Endodermal cell (in vitro differentiated cells): ENCODE data around the gene PAQR3. TPM values are rescaled to one million over a fixed set of nuclear protein-coding genes. Genes with fewer than 3 reads are reported as not detected.

Experiments
- DNase-seq: peaks from one replicate; pipeline ENCODE4 v3.0.0-alpha.2; 2017
- H3K27ac ChIP-seq: 2 replicates; pipeline ENCODE4 v1.5.1; 2013; ENCODE audit warnings: mild to moderate bottlenecking, low read depth, low read length, moderate library complexity
- H3K27me3 ChIP-seq: 2 replicates; pipeline ENCODE4 v1.6.1; 2013; ENCODE audit warnings: mild to moderate bottlenecking, low read length, moderate library complexity; ENCODE audit not compliant: insufficient read depth, control insufficient read depth, poor library complexity, severe bottlenecking
- H3K36me3 ChIP-seq: 2 replicates; pipeline ENCODE4 v1.7.0; 2013; ENCODE audit warnings: mild to moderate bottlenecking, low read length, moderate library complexity; ENCODE audit not compliant: control insufficient read depth, insufficient read depth
- H3K4me1 ChIP-seq: one replicate; pipeline ENCODE4 v1.7.0; 2013; ENCODE audit warnings: low read length; ENCODE audit not compliant: control insufficient read depth, insufficient read depth
- H3K4me3 ChIP-seq: 2 replicates; pipeline ENCODE4 v1.5.1; 2013; ENCODE audit warnings: mild to moderate bottlenecking, low read length, moderate library complexity
- H3K9ac ChIP-seq: 2 replicates; pipeline ENCODE4 v1.6.1; 2013; ENCODE audit warnings: mild to moderate bottlenecking, low read length, moderate library complexity; ENCODE audit not compliant: poor library complexity, severe bottlenecking; ENCODE audit errors: extremely low read depth
- H3K9me3 ChIP-seq: 2 replicates; pipeline ENCODE4 v1.6.1; 2013; ENCODE audit warnings: mild to moderate bottlenecking, low read length, moderate library complexity; ENCODE audit not compliant: control insufficient read depth
- H3K27ac Mint-ChIP-seq: 2 replicates; pipeline ENCODE4 v1.8.0; 2020; ENCODE audit warnings: mixed read lengths
- H3K27me3 Mint-ChIP-seq: 2 replicates; pipeline ENCODE4 v1.8.0; 2021; ENCODE audit warnings: mild to moderate bottlenecking, mixed read lengths; ENCODE audit not compliant: insufficient read depth
- H3K36me3 Mint-ChIP-seq: 2 replicates; pipeline ENCODE4 v1.8.0; 2020; ENCODE audit warnings: low read depth, mixed read lengths
- H3K4me1 Mint-ChIP-seq: 2 replicates; pipeline ENCODE4 v1.8.0; 2020; ENCODE audit warnings: mixed read lengths
- H3K4me3 Mint-ChIP-seq: 2 replicates; pipeline ENCODE4 v1.8.0; 2020; ENCODE audit warnings: mild to moderate bottlenecking, moderate library complexity, mixed read lengths
- H3K9me3 Mint-ChIP-seq: 2 replicates; pipeline ENCODE4 v1.8.0; 2020; ENCODE audit warnings: mild to moderate bottlenecking, mixed read lengths
- total RNA-seq, 2 donors: library from RNA; stranded (reverse); fragmentation: NEBNext Ultra II Directional in 1 of 2; extraction: Animal tissue kit (Norgen Biotek cat#: 25700) in 1 of 2; gene quantifications; 2 replicates in 1 of 2; 3 replicates in 1 of 2; pipeline ENCODE4 v1.2.1, GENCODE V29; 2021
- TF ChIP-seq, protein P1 (sequence below): fragments of 200-600 bp; sonication (generic); conservative IDR thresholded peaks from 2 replicates; pipeline ENCODE4 v1.5.0; 2021; ENCODE audit warnings: antibody characterized with exemption, mild to moderate bottlenecking

The PAQR3 gene
- total RNA-seq, 2 donors from 2014 or later: 31.2 to 37.3 TPM

- no peaks in the 10 kb centered on the region for H3K9me3 ChIP-seq
- no peak overlapping the region for H3K4me3 ChIP-seq
- no peak overlapping the region for H3K9ac ChIP-seq
- DNase-seq: no peak
- Mint-ChIP-seq H3K9me3 (no peaks in the 10 kb centered on the region), H3K27me3 (no peaks in the 10 kb centered on the region), H3K36me3 (peaks cover 10% of the 10 kb centered on the region), H3K4me3 (no peak overlapping the region), H3K27ac (no peak overlapping the region), H3K4me1 (no peaks in the 10 kb centered on the region)
- no peaks in the 10 kb centered on the region for H3K4me1 ChIP-seq
- TF ChIP-seq, protein P1, sequence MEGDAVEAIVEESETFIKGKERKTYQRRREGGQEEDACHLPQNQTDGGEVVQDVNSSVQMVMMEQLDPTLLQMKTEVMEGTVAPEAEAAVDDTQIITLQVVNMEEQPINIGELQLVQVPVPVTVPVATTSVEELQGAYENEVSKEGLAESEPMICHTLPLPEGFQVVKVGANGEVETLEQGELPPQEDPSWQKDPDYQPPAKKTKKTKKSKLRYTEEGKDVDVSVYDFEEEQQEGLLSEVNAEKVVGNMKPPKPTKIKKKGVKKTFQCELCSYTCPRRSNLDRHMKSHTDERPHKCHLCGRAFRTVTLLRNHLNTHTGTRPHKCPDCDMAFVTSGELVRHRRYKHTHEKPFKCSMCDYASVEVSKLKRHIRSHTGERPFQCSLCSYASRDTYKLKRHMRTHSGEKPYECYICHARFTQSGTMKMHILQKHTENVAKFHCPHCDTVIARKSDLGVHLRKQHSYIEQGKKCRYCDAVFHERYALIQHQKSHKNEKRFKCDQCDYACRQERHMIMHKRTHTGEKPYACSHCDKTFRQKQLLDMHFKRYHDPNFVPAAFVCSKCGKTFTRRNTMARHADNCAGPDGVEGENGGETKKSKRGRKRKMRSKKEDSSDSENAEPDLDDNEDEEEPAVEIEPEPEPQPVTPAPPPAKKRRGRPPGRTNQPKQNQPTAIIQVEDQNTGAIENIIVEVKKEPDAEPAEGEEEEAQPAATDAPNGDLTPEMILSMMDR: no peak
- H3K36me3 ChIP-seq: peaks cover 13% of the 10 kb centered on the region
- H3K27me3 ChIP-seq: no peaks in the 10 kb centered on the region
- H3K27ac ChIP-seq: no peak overlapping the region
Measured at GRCh38 chr4:78899302-78899701, 39.9 kb downstream of the PAQR3 start.

- Mint-ChIP-seq H3K4me1 (no peaks in the 10 kb centered on the region), H3K4me3 (no peak overlapping the region), H3K27ac (no peak overlapping the region), H3K36me3 (peaks cover 44% of the 10 kb centered on the region), H3K27me3 (no peaks in the 10 kb centered on the region), H3K9me3 (no peaks in the 10 kb centered on the region)
- Histone ChIP-seq H3K27me3 (no peaks in the 10 kb centered on the region), H3K9ac (no peak overlapping the region), H3K27ac (no peak overlapping the region), H3K4me1 (no peaks in the 10 kb centered on the region), H3K36me3 (peaks cover 54% of the 10 kb centered on the region), H3K4me3 (no peak overlapping the region), H3K9me3 (no peaks in the 10 kb centered on the region)
- TF ChIP-seq, protein P1: no peak
- no peak for DNase-seq
Measured at GRCh38 chr4:78889955-78890354, 49.3 kb downstream of the PAQR3 start.

GRCh38 chr4:78885598-78885997 is 53.6 kb downstream of the PAQR3 start:
- Mint-ChIP-seq H3K27ac (no peak overlapping the region), H3K9me3 (no peaks in the 10 kb centered on the region), H3K4me1 (no peaks in the 10 kb centered on the region), H3K4me3 (no peak overlapping the region), H3K27me3 (no peaks in the 10 kb centered on the region), H3K36me3 (peaks cover 30% of the 10 kb centered on the region)
- no peak overlapping the region for H3K9ac ChIP-seq
- no peak overlapping the region for H3K27ac ChIP-seq
- TF ChIP-seq, protein P1: no peak
- H3K36me3 ChIP-seq: peaks cover 32% of the 10 kb centered on the region
- no peaks in the 10 kb centered on the region for H3K27me3 ChIP-seq
- no peaks in the 10 kb centered on the region for H3K4me1 ChIP-seq
- no peaks in the 10 kb centered on the region for H3K9me3 ChIP-seq
- DNase-seq: no peak
- H3K4me3 ChIP-seq: no peak overlapping the region
